GM12891 (cell line): ENCODE results near the gene KIAA1549.

ENCODE experiments used
- POLR2A ChIP-seq: IDR thresholded peaks from 2 replicates; pipeline ENCODE4 v1.6.1; 2011; ENCODE audit warnings: low read depth, low read length, control low read depth
- POLR2AphosphoS5 ChIP-seq: IDR thresholded peaks from 2 replicates; pipeline ENCODE4 v1.6.1; 2011; ENCODE audit warnings: low read depth, low read length, control low read depth
- SPI1 ChIP-seq: IDR thresholded peaks from 2 replicates; pipeline ENCODE4 v1.6.1; 2011; ENCODE audit warnings: low read depth, low read length, control low read depth
- TAF1 ChIP-seq: IDR thresholded peaks from 2 replicates; pipeline ENCODE4 v1.6.1; 2011; ENCODE audit warnings: low read depth, low read length, control low read depth

GRCh38 chr7:138898255-138898654 is 82.9 kb downstream of the KIAA1549 start:
- TF ChIP-seq POLR2AphosphoS5 (no peak), POLR2A (no peak), TAF1 (no peak), SPI1 (no peak)
